ENCODE results near the gene CLEC16A.

CLEC16A gene

GRCh38 chr16:11194913-11195312 lies 250.5 kb downstream of the CLEC16A start:
- H3K9me2 ChIP-seq (replicated peaks; ENCODE audit: control insufficient read depth, low read length), result no peaks in the 10 kb centered on the region
- H3K4me1 ChIP-seq (ENCODE audit: control insufficient read depth, low read length), result peaks cover 8% of the 10 kb centered on the region
- H3K36me3 ChIP-seq (ENCODE audit: control insufficient read depth, low read length), result no peaks in the 10 kb centered on the region
- no peak overlapping the region for H3K4me3 ChIP-seq (ENCODE audit: low read length)
- TF ChIP-seq EZH2phosphoT487 (IDR thresholded peaks at IDR 0.05; ENCODE audit: borderline replicate concordance, low read length), result no peak
- TF ChIP-seq, protein P1, sequence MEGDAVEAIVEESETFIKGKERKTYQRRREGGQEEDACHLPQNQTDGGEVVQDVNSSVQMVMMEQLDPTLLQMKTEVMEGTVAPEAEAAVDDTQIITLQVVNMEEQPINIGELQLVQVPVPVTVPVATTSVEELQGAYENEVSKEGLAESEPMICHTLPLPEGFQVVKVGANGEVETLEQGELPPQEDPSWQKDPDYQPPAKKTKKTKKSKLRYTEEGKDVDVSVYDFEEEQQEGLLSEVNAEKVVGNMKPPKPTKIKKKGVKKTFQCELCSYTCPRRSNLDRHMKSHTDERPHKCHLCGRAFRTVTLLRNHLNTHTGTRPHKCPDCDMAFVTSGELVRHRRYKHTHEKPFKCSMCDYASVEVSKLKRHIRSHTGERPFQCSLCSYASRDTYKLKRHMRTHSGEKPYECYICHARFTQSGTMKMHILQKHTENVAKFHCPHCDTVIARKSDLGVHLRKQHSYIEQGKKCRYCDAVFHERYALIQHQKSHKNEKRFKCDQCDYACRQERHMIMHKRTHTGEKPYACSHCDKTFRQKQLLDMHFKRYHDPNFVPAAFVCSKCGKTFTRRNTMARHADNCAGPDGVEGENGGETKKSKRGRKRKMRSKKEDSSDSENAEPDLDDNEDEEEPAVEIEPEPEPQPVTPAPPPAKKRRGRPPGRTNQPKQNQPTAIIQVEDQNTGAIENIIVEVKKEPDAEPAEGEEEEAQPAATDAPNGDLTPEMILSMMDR (IDR thresholded peaks at IDR 0.05; ENCODE audit: low read depth, low read length, poor library complexity, severe bottlenecking), result no peak
- H3K27ac ChIP-seq (ENCODE audit: low read depth, low read length), result no peak overlapping the region
- peaks cover 27% of the 10 kb centered on the region for H3K27me3 ChIP-seq (ENCODE audit: control insufficient read depth, low read length)
- no peaks in the 10 kb centered on the region for H3K79me2 ChIP-seq (ENCODE audit: control insufficient read depth, low read length)
- no peak overlapping the region for H3K4me2 ChIP-seq (ENCODE audit: low read length)
- H4K20me1 ChIP-seq (ENCODE audit: control insufficient read depth, insufficient read depth, low read depth, low read length), result no peaks in the 10 kb centered on the region
- no peaks in the 10 kb centered on the region for H3K9me3 ChIP-seq (ENCODE audit: control insufficient read depth, insufficient read depth, low read length)
- no peaks in the 10 kb centered on the region for H3F3A ChIP-seq (ENCODE audit: control insufficient read depth, insufficient read depth)

DNA sequence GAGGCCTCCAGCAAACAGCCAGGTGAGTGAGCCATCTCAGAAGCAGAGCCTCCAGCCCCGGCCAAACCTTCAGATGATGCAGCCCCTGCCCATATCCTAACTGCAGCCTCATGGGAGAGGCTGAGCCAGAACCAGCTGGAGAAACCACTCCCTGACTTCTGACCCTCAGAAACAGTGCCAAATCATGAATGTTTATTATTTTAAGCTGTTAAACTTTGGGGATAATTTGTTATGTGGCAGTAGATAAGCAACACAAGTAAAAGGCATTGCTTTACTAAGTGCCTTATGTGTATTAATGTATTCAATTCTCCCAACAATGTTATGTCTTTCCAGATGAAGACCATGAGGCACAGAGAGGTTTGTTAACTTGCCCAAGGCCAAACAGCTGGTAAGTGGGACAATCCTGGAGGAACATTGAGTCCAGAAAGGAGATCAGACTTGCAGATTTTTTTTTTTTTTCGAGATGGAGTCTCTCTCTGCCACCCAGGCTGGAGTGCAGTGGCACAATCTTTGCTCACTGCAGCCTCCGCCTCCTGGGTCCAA lies 252.0 kb downstream of the CLEC16A start:
- H4K20me1 ChIP-seq (ENCODE audit: control insufficient read depth, insufficient read depth, low read depth, low read length), result no peaks in the 10 kb centered on the region

DNA sequence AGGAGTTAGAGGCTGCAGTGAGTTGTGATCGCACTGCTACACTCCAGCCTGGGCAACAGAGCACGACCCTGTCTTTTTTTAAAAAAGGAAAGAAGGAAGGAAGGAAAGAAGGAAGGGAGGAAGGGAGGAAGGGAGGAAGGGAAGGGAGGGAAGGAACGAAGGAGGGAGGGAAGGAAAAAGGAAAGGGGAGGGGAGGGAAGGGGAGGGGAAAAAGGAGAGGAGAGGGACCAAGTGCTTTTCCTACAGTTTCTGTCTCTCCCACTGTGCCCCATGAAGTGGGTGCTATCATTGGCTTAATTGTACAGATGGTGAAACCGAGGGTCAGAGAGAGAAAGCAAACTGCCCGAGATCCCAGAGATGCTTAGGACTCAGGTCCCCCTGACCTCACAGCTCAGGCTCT lies 254.0 kb downstream of the CLEC16A start:
- TF ChIP-seq, protein P1 (IDR thresholded peaks at IDR 0.05; ENCODE audit: low read depth, low read length, poor library complexity, severe bottlenecking), result no peak
- no peak for TF ChIP-seq EZH2phosphoT487 (IDR thresholded peaks at IDR 0.05; ENCODE audit: borderline replicate concordance, low read length)
- Histone ChIP-seq H3K36me3 (ENCODE audit: control insufficient read depth, low read length) (no peaks in the 10 kb centered on the region), H3K79me2 (ENCODE audit: control insufficient read depth, low read length) (no peaks in the 10 kb centered on the region), H3K9me3 (ENCODE audit: control insufficient read depth, insufficient read depth, low read length) (no peaks in the 10 kb centered on the region), H3K4me1 (ENCODE audit: control insufficient read depth, low read length) (peaks cover 13% of the 10 kb centered on the region), H3K9me2 (replicated peaks; ENCODE audit: control insufficient read depth, low read length) (no peaks in the 10 kb centered on the region), H3K4me2 (ENCODE audit: low read length) (no peak overlapping the region), H3F3A (ENCODE audit: control insufficient read depth, insufficient read depth) (no peaks in the 10 kb centered on the region), H3K27ac (ENCODE audit: low read depth, low read length) (no peak overlapping the region), H4K20me1 (ENCODE audit: control insufficient read depth, insufficient read depth, low read depth, low read length) (no peaks in the 10 kb centered on the region), H3K27me3 (ENCODE audit: control insufficient read depth, low read length) (peaks cover 42% of the 10 kb centered on the region), H3K4me3 (ENCODE audit: low read length) (no peak overlapping the region)

More for the DNA sequence above, 252.0 kb downstream of the CLEC16A start:
- H3K4me2 ChIP-seq (ENCODE audit: low read length), result no peak overlapping the region
- H3K79me2 ChIP-seq (ENCODE audit: control insufficient read depth, low read length), result no peaks in the 10 kb centered on the region
- no peak overlapping the region for H3K27ac ChIP-seq (ENCODE audit: low read depth, low read length)
- H3K27me3 ChIP-seq (ENCODE audit: control insufficient read depth, low read length), result peaks cover 32% of the 10 kb centered on the region
- H3K9me3 ChIP-seq (ENCODE audit: control insufficient read depth, insufficient read depth, low read length), result no peaks in the 10 kb centered on the region
- peaks cover 8% of the 10 kb centered on the region for H3K4me1 ChIP-seq (ENCODE audit: control insufficient read depth, low read length)
- TF ChIP-seq, protein P1 (IDR thresholded peaks at IDR 0.05; ENCODE audit: low read depth, low read length, poor library complexity, severe bottlenecking), result no peak
- no peak for TF ChIP-seq EZH2phosphoT487 (IDR thresholded peaks at IDR 0.05; ENCODE audit: borderline replicate concordance, low read length)
- no peaks in the 10 kb centered on the region for H3K9me2 ChIP-seq (replicated peaks; ENCODE audit: control insufficient read depth, low read length)
- no peaks in the 10 kb centered on the region for H3F3A ChIP-seq (ENCODE audit: control insufficient read depth, insufficient read depth)
- H3K36me3 ChIP-seq (ENCODE audit: control insufficient read depth, low read length), result no peaks in the 10 kb centered on the region
- no peak overlapping the region for H3K4me3 ChIP-seq (ENCODE audit: low read length)
